PFSK-1 (cell line): ENCODE data around the gene RHEB.

Experiments used
- POLR2AphosphoS5 ChIP-seq: IDR thresholded peaks from 2 replicates; pipeline ENCODE4 v1.6.1; 2012; ENCODE audit warnings: low read depth, mild to moderate bottlenecking, control low read depth, low read length, moderate library complexity
- SIN3A ChIP-seq: IDR thresholded peaks from 2 replicates; pipeline ENCODE4 v1.6.1; 2012; ENCODE audit warnings: mild to moderate bottlenecking, low read length, moderate library complexity, borderline replicate concordance; ENCODE audit not compliant: insufficient read depth
- TF ChIP-seq, protein P1 (sequence below), 2 experiments: IDR thresholded peaks; 2 replicates each; pipeline versions ENCODE4 v1.6.1 to v1.8.0; 2011 to 2012; ENCODE audit warnings: low read depth in 2 of 2, low read length in 2 of 2, control low read depth in 1 of 2, inconsistent platforms in 1 of 2, mild to moderate bottlenecking in 1 of 2, moderate library complexity in 1 of 2; ENCODE audit not compliant: insufficient read depth in 1 of 2

DNA sequence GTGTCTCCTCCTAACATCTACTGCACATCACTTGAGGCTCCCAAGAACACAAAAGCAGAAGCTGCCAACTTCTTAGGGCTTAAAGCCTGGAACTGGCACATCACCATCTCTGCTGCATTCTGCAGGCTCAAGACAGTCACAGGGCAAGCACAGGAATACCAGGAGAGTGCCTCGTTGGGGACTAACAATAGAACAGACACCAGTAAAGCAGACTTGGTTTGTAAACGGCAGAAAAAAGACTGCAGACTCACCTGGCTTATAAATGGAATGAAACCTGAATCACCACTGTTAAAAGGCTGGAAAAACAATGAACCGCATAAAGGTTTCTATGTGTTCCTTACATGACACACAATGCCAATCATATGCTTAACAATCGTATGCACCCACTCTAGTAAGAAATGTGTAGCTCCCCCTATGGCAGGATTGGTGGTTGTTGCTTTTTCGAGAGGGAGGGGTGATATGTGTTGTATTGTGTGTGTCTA lies 12.8 kb downstream of the RHEB start:
- TF ChIP-seq, protein P1, sequence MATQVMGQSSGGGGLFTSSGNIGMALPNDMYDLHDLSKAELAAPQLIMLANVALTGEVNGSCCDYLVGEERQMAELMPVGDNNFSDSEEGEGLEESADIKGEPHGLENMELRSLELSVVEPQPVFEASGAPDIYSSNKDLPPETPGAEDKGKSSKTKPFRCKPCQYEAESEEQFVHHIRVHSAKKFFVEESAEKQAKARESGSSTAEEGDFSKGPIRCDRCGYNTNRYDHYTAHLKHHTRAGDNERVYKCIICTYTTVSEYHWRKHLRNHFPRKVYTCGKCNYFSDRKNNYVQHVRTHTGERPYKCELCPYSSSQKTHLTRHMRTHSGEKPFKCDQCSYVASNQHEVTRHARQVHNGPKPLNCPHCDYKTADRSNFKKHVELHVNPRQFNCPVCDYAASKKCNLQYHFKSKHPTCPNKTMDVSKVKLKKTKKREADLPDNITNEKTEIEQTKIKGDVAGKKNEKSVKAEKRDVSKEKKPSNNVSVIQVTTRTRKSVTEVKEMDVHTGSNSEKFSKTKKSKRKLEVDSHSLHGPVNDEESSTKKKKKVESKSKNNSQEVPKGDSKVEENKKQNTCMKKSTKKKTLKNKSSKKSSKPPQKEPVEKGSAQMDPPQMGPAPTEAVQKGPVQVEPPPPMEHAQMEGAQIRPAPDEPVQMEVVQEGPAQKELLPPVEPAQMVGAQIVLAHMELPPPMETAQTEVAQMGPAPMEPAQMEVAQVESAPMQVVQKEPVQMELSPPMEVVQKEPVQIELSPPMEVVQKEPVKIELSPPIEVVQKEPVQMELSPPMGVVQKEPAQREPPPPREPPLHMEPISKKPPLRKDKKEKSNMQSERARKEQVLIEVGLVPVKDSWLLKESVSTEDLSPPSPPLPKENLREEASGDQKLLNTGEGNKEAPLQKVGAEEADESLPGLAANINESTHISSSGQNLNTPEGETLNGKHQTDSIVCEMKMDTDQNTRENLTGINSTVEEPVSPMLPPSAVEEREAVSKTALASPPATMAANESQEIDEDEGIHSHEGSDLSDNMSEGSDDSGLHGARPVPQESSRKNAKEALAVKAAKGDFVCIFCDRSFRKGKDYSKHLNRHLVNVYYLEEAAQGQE (IDR thresholded peaks at IDR 0.05; ENCODE audit: insufficient read depth in 1 of 2, low read depth in 2 of 2, low read length in 2 of 2), result no peak
- TF ChIP-seq SIN3A, result no peak
- TF ChIP-seq POLR2AphosphoS5, result no peak
